ENCODE measurements around the gene NUP37.
A peak's percentile ranks its signal among the peaks of the same experiment; 100 is the strongest.
"Not testable (repeated sequence)": the region's sequence is repeated elsewhere in the genome, so short reads cannot be mapped to it uniquely, and the experiment has no call there.

Gene NUP37

GRCh38 chr12:102089228-102089835 lies 30.6 kb downstream of the NUP37 start:
- DNase-seq (ENCODE audit: low read depth in 2 of 2), result not testable (repeated sequence)

- DNase-seq (ENCODE audit: low read depth in 2 of 2), result no peak
These were observed 39.1 kb downstream of the NUP37 start for GRCh38 chr12:102080842-102081241.

- DNase-seq (ENCODE audit: low read depth in 2 of 2), result not testable (repeated sequence)
These were observed 47.8 kb downstream of the NUP37 start for GRCh38 chr12:102072092-102072491.

- DNase-seq (ENCODE audit: low read depth in 2 of 2), result no peak
These were observed 50.2 kb downstream of the NUP37 start for GRCh38 chr12:102069707-102070106.

DNA sequence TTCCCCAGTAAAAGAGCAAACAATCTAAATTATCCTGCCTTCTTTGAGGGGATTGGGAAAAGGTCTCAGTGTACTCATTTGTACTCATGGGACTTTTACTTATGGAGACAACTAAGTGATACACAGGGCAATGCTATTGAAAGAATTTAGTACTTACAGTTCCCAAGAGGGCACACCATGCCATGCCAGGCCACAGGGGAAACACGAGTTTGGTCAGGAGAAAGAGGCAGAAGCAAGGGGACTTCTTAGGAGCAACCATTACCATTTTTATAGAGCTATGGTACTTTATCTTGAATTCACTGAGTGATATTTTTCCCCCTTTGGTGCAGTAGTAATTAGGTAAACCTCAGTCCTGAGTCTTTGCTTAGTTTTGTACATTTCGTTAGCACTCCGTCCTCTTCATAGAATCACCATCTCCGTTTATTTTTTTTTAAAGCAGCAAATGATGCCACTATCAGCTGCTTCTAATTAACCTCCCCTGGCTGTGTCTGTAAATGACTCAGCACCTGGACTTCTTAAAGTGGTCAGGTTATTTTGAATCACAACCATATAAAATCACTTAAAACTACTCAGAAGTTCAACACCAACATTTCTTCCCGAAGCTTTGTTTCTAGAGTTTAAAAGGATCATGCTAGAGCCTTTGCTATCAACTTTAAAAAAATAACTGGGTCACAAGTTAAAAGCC lies 52.2 kb downstream of the NUP37 start:
- no peak for DNase-seq (ENCODE audit: low read depth in 2 of 2)

DNA sequence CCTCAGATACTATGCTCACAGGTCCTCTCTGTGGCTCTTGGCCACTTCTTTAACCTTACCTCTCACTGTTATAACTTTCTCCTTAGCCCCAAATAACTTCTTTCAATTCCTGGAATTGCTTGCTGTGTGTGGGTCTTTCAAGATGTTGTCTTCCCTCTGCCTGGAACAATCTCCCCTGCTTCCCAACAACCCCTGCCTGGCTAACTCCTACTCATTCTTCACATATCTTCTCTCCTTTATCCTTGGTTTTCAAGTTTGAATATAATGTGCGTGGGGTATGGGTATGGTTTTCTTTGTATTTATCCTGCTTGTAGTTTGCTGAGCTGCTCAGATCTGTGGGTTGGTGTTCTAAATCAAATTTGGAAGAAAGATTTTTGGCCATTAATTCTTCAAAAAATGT lies 55.4 kb downstream of the NUP37 start:
- no peak for DNase-seq (ENCODE audit: low read depth in 2 of 2)

- no peak for DNase-seq (ENCODE audit: low read depth in 2 of 2)
These were observed 56.8 kb downstream of the NUP37 start for GRCh38 chr12:102063069-102063468.

DNA sequence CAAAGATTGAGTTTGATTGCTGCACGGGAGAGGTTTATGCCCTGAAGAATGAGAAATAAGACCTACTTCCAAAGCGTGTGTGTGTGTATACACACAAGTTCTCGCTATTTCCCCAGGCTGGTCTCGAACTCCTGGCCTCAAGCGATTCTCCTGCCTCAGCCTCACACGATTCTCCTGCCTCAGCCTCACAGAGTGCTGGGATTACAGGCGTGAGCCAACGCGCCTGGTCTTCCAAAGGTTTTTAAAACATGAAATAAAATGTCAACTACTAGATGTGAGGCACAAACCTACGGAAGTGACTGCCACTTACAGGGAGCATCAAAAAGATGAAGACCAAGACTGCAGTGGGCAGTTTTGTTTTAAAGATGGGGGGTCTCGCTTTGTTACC lies 57.5 kb downstream of the NUP37 start:
- DNase-seq (ENCODE audit: low read depth in 2 of 2), result no peak

GRCh38 chr12:102061560-102062418 lies 58.1 kb downstream of the NUP37 start, which contains the start of gene WASHC3:
Gene WASHC3, minus strand, starts transcription at chr12:102061991. Its CDS starts 29 bp downstream, at chr12:102061962.
- DNase-seq (ENCODE audit: low read depth in 2 of 2), result peak; percentile 87 to 93

GRCh38 chr12:102061096-102061559 lies 58.8 kb downstream of the NUP37 start:
- no peak for DNase-seq (ENCODE audit: low read depth in 2 of 2)

GRCh38 chr12:102059343-102059742 lies 60.6 kb downstream of the NUP37 start:
- DNase-seq (ENCODE audit: low read depth in 2 of 2), result no peak

DNA sequence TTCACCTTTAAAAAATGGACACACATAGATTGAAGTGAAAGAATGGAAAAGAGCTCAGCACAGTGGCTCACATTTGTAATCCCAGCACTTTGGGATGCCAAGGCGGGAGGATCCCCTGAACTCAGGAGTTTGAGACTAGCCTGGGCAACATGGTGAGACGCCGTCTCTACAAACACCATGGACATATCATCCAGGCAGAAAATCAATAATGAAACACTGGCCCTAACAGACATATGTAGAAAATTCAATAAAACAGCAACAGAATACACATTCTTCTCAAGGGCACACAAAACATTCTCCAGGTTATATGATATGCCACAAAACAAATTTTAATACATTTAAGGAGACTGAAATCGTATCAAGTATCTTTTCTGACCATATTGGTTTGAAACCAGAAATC lies 65.6 kb downstream of the NUP37 start:
- no peak for DNase-seq (ENCODE audit: low read depth in 2 of 2)

DNA sequence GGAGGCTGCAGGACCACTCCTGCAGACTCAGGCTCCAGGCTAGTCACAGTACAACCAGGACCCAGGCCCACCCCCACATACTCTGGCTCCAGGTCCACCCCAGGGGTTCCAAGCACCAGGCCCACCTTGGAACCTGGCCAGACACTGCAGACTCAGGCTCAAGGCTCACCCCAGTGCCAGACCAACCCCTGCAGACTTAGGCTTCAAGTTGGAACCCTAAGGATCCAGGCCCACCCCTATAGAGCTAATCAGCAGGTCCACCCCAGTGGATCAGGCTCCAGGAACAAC lies 66.9 kb downstream of the NUP37 start:
- DNase-seq (ENCODE audit: low read depth in 2 of 2), result no peak

- no peak for DNase-seq (ENCODE audit: low read depth in 2 of 2)
These were observed 67.5 kb downstream of the NUP37 start for GRCh38 chr12:102052192-102053061.

DNA sequence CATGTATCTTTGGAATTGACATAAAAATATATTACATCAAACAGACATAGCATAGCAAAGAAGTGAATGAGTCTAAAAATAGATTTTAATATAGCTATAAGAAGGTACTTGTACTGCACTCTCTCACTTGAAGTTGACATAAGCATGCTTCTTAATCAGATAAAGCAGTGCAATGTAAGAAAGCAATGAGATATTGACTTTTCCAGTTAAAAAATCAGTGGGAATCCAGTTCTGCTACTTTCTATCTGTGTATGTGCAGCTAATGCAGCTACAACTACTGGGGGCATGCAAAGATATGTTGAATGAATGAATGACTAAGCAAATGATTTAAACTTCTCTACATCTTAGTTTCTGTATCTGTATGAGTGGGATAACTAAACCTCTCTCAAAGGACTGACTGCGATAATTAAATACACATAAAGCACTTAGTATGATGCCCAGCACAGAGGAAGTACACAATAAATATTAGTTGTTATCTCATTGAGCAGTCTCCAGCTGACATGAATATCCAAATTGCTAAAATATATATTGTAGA lies 68.4 kb downstream of the NUP37 start:
- DNase-seq (ENCODE audit: low read depth in 2 of 2), result no peak

DNA sequence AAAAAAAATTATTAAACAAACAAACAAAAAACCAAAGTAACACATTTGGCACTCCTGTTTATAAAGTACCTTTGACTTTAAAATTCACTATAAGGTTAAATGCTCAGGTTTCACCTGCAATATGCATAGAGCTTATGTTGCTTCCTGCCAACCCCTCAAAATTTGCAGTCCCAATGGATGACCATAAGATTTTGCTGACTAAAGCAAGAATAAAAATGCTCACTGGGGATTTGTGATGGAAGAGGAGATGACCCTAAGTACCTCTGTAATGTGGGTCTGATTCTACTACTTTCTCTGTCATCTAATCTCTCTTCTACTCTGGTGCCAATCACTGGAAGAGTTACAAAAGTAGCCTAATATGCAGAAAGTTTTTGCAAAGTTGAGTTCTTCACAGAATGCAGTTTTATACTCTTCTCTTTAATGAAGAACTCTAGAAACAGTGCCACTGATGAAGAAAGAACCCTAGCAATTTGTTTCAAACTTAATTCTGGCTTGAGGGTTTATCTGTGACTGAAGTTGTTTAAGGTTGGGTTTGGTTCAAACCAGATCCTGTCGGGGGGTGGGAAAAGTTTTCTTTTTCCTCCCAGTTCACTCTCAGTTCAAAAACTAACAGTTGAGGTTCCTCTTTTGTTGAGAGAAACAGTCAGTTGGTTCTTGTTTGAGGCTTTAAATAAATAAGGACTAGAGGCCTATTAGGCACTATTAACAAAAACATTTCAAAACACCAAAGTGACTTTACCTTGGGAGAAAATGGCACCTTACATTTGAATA lies 69.1 kb downstream of the NUP37 start:
- DNase-seq (ENCODE audit: low read depth in 2 of 2), result no peak

GRCh38 chr12:102043928-102044327 lies 76.0 kb downstream of the NUP37 start:
- DNase-seq (ENCODE audit: low read depth in 2 of 2), result no peak

DNA sequence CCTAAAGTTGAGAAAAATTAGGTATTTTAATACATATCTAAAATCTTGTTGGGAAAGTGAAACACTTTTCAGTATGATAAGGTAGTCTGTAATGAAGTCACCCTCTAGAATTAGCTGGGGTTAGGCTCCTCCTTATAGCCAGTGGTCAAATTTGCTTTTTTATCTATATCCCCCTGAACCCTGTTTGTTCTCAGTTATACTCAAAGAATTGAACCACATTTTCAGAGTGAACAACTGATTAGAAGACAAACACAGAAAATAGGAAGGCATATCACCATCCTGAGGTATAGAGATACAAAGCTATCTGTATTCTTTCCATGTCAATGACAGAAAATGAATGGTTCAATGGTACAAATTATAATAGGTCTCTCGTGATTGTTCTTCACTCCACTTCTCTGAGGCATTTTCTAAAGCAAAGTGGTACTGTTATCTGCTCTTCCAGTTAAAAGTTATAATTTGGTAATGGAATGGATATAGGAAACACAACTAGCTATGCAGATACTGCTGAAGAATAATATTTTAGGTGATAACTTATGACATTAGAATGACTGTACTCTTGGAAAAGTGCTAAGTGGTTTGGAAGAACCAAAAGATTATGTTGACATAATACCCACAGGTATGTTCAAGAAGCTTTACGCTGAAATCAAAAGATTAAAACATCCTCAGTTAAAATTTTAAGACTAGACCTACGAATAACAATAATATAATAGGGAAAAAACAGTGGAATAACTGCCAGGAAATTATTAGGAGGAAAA lies 85.7 kb downstream of the NUP37 start:
- no peak for DNase-seq (ENCODE audit: low read depth in 2 of 2)

GRCh38 chr12:102031852-102032251 lies 88.1 kb downstream of the NUP37 start:
- DNase-seq (ENCODE audit: low read depth in 2 of 2), result no peak

DNA sequence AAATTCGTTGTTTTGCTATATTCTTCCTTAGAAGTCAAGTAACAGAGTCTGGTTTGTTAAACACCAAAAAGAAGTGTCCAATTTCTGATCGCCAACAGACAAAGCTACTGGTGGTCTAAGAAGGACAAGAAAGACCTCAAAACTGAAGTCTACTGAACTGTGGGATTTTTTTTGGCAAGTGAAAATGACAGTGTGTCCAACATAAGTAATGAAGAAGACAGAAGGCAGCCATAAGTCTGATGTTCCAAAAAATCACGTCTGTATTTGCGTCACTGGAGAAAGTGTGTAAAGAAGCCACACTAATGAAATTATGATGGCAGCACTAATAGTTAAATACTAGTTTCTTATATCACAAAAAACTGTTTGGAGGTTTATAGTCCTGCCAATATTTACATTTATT lies 90.8 kb downstream of the NUP37 start:
- no peak for DNase-seq (ENCODE audit: low read depth in 2 of 2)
